CD4-positive, alpha-beta T cell treated with Interleukin-6 for 4 hours (primary cell): ENCODE results near the gene SLPI.

Experiments used
- DNase-seq: peaks from one replicate; pipeline ENCODE4 v3.0.0-alpha.2; 2020; ENCODE audit warnings: mixed read lengths

Gene SLPI, protein sequence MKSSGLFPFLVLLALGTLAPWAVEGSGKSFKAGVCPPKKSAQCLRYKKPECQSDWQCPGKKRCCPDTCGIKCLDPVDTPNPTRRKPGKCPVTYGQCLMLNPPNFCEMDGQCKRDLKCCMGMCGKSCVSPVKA

DNA sequence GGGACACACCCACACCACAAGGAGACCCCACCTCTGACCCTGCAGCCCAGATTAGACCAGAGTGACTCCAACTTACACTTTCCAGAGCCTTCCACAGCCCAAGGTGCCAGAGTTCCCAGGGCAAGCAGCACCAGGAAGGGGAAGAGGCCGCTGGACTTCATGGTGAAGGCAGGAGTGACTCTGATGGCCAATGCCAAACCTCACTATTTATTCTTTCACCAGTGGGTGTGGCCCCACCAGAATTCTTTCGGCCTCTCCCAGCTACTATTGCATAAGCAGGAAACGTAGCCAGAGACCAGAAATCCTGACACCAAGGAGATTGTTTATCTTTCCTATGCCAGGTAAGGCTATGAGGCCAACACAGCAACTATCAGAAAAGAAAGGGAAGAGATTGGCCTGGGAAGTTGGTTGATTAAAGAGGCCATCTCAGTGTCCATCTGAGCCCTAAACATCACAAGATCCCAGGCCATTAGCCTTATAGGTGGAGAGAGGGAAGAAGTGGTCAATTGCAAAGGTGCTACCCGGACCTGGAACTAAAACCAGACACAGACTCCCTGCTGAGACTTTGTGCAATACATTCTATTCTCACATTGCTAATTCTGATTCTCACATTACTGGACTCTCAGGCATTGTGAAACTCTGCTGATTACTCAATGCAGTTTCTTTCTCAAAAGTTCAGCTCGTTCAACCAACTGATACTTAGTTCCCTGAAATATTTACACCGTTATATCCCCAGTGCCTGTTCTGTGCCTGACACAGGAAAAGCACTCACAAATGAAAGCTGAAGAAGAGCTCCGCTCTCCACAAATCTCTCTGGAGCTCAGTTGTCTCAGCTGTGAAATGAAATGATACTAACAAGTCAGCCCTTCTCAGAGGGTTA lies at the start of gene SLPI:
TSS of gene SLPI (minus strand) at position 182 of the 880 bp plus-strand sequence. CDS start at position 161, 21 bp downstream.
- no peak for DNase-seq

DNA sequence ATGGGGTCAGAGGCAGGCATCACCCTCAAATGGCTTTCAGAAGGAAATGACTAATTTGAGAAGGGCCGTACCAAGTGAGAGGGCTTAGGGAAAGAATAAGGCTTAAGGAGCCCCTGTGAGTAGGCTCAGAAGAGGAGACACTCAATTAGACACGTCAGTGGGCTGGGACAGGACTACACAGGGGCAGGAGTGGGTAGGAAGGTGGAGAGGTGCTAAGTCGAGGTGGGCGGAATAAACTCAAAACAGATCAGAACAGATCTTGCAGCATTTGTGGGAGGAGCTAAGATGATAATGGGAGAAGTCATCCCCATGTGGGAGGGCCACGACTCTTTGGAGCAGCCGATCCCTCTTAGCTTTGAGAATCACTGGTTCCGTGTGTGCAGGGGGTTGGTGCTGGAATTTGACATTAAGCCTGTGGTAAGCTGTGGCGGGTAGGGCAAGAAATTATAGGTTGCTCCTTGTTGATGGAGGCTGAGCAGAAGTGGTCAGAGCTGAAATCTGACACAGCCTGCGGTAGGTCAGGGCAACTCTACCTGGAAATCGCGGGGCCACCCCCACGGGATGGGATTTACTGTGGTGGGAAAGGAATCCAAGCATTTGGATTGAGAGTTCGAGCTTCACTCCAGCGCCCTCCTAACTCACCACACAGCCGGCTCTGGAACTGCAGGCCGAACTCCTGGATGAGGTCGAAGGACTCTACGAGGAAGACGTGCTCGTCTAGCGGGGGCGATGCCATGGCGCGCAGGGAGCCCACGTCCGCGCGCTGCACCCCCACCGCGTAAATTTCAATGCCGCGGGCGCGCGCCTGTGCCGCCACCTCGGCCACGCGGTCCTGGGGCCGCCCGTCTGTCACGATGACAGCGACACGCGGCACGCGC lies 49.5 kb upstream of the SLPI start:
- no peak for DNase-seq

DNA sequence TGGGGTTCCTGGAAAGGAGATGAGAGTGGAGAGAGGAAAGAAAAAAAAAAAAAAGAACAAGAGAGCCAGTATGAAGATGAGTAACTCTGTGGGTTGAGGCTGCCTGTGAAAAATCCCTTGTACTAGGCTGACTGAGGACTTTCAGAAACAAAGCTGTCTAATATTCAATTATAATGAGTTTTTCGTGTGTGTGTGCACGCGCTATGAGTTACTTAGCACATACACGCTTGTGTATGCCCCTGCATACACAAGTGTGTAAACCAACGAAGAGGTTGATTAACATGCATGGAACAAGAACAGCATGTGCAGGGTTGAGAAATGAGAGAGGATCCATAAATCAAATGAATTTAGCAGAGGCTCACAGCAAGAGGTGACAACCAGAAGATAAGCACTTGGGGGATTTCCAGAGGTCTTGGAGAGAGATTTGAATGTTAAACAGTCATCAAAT lies 47.5 kb upstream of the SLPI start:
- DNase-seq, result no peak

DNA sequence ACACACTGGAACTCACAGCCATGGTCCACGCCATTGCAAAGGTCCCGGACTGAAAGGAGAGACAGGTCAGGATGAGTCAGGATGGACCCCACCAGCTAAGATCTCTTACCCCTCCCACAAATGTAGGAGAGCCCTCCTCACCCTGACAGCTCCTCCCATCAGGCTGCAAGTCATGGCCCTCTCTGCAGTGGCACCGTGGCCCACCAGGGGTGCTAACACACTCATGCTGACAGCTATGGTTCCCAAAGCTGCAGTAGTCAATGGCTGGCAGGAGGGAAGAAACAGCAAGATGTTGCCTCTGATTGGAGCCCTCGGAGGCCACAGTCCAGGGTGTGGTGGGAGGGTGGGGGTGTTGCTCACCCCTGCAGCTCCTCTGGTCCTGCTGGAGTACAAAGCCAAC lies 46.6 kb upstream of the SLPI start:
- DNase-seq, result no peak

DNA sequence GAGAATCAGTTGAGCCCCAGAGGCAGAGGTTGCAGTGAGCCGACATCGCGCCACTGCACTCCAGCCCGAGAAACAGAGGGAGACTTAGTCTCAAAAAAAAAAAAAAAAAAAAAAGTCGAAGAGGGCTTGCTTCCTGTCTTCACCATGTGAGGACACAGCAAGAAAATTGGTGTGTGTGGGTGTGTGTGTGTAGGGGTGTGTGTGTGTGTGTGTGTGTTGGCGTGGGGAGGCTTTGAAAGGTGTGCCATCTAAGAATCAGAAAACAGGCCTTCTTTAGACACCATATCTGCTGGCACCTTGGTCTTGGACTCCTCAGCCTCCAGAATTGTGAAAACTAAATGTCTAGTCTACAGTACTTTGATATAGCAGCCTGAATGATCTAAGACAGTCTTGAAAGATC lies 45.4 kb upstream of the SLPI start:
- no peak for DNase-seq

DNA sequence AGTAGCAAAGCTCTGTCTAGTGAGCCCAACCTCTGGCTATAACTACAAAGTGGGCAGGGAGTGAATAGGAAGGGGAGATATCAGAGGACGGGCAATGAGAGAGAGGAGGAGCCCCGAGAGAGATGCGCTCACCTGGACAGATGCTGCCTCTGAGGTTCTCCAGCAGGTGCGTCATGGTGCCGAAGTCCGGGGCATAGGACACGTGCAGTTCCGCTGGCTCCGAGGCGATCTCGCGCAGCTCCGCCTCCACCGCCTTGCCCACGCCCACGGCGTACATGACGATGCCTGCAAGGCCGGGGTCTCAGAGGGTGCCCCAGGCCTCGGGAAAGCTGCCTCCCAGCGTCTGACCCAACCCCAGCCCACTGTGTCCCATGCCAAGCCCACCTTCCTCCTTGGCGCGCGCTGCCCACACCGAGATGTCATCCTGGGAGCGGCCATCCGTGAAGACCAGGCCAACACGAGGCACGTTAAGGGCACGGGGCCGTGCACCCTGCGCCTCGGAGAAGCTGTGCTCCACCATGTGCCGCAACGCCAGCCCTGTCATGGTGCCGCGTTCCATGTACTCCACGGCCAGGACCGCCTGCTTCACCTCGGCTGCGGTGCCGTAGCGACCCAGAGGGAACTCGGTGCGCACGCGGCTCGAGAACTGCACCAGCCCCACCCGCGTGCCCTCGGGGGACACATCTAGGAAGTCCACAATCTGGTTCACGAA lies 43.6 kb upstream of the SLPI start:
- no peak for DNase-seq

DNA sequence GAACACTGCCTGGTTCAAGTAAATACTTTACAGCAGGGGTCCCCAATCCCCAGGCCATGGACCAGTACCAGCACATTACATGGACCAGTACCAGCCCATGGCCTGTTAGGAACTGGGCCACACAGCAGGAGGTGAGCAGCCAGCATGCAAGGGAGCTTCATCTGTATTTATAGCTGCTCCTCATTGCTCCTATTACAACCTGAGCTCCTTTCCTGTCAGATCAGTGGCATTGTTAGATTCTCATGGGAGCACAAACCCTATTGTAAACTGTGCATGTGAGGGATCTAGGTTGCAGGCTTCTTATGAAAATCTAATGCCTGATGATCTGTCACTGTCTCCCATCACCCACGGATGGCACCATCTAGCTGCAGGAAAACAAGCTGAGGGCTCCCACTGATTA lies 40.3 kb upstream of the SLPI start:
- DNase-seq, result no peak

DNA sequence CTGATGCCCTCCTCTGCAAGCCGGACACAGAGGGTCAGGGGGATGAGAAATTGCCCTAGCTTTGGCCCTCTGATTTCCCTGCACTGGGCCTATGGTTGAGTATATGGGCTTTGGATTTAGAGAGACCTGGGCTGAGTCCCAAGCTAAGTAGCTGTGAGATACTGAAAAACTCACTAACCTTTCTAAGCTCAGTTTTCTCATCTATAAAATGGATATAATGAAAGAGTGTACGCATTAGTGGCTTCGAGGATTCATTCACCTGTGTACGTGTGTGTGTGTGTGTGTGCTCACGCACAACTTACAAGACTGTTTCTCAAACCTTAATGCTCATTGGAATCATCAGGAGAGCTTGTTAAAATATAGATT lies 39.6 kb upstream of the SLPI start:
- DNase-seq, result no peak

DNA sequence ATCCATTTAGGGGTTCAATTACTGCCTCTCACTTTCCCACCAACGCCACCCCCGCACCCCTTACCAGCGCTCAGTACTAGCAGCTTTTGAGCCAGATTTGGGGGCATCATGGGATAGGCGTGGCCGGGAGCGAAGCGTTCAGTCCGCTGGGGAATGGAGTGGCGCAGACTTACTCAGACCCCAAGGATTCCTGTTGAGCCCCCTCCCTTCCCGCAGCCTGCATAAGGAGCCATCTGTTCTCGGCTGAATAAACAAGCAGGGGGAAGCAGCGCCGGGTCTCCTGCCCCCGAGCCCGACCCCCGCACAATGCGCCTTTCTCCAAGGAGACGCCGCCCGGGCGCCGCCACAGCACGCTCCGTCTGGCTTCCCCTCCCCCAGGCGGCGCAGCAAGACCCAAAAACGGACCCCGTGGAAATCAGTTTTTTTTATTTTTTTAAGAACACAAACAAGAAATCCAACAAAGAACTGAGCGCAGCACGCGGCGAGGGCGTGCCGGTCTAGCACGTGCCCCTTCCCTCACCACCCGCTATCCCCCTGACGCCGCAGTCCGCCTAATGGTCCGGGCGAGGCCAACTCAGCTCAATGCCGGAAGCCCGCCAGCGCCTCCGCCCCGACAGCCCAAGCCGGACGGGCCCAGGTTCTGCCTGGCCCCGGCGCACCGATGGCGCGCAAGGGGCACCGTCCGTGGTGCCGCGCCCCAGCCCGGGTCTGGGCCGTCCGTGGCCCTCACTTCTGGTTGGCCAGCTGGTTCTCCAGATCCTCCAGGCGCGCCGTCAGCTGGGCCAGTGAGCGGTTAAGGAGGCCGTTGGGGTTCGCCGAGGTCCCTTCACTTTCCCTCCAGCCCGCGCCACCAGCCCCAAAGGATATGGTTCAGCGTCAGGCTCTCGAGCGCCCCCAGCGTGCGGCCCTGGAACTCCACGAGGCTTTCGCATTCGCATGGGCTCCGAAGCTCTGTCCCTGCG lies 39.0 kb upstream of the SLPI start:
- DNase-seq, result peak; percentile 80

DNA sequence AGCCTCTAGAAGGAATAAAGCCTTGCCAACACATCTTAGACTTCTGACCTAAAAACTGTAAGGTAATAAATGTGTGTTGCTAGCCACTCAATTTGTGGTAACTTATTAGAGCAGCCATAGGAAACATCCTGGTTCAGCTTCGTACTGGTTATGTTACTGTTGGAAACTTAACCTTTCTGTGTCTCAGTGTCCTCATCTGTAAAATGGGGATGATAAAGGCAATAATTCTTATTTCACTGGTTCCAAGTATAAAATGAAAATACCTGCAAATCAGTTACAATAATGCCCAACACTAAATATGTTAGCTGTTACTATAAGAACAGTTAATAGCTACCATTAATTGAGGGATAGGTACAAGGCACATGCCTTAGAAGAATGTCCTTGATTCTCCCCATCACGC lies 38.0 kb upstream of the SLPI start:
- DNase-seq, result no peak

DNA sequence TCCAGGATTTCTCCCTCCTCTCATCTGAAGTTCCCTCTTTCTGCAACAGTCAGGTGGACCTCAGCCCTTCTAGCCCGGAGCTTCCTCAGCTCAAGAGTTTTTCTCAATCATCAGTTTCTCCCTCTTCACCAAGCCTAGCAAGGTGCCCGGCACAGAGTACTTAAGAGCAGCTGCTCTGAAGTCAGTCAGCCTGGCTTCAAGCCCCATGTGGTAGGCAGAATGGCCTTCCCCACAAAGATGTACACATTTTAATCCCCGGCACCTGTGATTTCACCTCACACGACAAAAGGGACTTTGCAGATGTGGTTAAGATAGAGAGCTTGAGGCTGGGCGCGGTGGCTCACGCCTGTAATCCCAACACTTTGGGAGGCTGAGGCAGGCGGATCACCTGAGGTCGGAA lies 37.2 kb upstream of the SLPI start:
- DNase-seq, result no peak

DNA sequence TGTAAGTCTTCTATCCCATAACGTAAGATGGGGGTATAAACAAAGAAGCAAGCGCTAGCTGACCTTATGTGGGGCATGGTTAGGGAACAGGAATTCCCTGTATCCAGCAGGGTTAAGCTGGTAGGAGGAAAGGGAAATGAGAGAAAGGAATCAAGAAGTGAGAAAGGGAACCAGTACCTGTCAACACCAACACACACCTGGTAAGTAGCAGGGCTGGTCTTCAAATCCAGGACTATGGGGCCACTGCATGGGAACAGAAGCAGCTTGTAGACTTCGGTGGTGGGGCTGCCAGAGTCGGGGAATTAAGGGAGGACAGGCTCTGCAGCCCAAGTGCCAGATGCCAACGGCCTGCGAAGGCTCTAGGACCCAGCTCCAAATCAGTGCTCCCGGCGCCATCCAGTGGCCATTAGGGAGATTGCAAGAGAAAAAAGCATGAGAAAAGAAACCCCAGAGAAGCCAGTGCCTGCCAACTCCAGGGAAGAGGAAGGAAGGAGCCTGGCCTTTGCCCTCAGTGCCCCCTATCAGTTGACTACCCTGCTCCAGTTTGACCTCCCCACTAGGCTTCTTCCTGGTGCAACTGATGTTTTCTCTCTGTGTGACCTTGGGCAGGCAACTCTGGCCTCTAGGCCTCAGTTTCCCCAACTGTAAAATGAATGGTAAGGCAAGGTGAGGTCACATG lies 36.5 kb upstream of the SLPI start:
- DNase-seq, result peak; percentile 69

DNA sequence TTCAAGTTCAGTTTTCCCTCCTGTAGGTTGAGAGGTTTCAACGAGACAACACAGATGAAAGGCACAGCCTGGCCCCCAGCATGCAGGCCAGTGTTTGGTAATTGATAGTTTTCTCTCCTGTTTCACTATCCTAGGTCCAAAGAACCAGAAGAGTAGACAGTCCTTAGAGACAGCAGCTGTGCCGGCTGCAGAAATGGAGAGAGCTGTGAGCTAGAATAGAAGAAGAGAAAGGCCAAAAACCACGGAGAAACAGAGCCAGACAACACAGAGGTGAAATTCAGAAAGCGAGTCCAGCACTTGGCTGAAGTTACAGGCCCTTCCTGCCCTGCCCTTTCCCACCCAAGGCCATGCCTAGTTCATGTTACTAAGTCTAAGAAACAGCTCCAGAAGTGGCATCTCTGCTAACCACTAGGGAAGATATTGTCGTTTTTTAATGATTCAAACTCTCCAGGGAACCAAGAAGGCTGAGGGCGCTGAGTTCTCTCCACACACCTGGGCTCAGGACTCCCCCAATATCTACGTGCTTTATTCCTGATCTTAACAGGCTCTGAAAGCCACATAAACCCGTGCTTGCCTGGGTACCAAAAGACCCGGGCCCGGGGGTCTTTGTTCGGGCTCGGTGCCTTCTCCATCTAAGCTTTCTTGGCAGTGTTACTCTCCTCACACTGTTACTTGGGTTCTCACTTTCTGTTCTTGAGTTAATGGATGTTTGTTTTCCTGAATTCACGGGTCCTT lies 35.7 kb upstream of the SLPI start:
- DNase-seq, result no peak

DNA sequence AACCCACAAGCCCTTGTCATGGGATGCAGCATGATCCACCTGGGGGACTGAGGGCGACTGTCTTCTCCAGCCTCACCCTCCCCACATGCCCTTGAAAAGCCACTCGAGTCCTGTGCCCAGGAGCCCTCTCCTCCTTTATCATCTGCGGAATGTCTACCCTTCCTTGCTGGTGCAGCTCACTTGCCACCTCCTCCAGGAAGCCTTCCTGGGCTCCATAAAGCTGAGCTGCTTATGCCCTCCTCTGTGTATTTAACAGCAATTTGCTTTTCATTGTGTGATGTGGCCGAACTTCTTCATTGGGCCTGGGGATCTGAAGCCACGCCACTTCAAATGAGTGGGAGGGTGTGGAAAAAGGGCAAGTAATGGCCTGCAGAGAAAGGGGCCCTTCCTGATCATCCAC lies 34.5 kb upstream of the SLPI start:
- no peak for DNase-seq

DNA sequence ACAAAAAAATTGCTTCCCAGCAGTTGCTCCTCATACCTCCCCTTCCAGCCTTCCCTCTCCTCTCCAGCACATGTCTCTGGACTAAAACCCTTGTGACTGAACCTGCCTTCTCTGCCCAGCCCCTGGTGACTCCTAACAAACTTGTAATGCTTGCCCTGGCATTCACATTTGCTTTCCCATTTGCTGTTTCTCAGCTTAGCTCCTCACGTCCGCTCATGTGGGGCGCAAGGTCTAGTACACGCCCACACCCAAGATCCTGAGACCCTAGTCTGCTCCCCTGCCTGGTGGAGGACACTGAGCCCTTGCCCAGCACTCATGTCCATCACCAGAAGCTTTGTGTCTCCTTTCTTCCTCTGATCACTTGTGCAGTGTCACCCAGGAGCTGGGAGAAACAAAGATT lies 34.0 kb upstream of the SLPI start:
- DNase-seq, result no peak

DNA sequence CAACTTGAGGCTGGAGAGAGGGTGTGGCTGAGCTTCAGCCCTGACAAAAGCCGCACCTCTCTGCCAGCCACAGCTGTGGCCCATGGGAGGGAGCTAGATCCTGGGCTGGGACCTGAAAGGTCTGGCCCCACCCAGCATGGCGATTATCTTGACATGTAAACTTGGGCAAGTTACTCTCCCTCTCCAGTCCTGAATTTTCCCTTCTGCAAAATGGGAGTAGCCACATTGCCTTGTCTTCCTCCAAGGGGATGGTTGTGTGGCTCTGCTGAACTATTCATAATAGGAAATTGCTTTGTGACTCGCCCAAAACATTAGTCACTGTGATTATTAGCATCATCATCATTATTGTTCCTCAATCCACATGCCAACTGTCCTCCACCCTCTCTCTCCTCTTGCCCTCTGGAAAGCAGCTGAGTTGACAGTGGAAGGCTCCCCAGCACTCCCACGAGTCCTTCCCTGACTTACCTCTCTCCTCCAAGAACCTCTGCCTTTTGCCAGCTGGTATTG lies 29.2 kb upstream of the SLPI start:
- DNase-seq, result no peak

DNA sequence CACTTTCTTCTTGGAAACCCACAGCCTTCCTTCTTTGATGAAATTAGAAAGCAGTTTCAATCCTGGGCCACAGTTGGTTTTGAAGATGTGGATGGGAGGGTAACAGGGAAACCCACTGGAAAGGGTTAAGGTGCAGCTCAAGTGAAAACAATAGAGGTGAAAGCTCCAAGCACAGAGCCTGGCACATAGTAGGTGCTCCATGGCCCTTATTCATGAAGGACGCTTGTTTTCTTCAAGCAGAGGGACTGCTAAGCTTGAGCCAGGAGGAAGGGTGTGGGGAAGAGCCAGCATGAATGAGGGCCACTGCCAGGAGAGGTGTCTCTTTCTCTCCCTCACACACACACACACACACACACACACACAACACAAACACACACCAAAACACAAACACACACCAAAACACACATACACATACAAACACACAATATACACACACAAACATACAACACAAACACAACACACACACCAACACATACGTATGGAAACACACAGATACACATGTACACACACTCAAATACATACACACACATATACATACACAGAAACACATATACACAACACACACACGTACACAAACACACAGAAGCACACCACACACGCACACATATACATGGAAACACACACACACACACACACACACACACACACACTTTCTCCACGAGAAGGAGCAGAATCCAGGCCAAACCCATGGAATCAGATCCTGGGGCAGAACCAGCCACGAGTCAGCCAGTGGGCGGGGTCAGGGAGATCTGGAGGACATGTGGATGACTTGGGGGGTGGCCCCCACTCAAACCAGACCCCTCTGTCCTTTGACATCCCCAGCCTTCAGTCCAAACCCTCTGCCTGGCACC lies 28.6 kb upstream of the SLPI start:
- no peak for DNase-seq

DNA sequence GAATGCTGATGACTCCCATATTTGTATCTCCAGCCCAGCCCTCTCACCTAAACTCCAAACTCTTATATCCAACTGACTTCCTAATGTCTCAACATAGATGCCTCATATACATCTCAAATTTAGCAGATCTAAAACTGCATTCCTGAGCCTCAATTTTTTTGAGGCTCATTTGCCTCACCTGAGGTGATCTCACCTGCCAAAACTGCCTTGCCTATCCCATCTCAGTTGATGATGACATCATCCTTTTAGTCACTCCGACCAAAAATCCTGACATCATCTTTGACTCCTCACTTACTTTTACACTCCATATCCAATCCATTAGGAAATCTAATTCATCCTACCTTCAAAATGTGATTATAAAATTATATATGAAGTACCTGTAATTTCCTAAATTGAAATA lies 25.6 kb upstream of the SLPI start:
- DNase-seq, result no peak

DNA sequence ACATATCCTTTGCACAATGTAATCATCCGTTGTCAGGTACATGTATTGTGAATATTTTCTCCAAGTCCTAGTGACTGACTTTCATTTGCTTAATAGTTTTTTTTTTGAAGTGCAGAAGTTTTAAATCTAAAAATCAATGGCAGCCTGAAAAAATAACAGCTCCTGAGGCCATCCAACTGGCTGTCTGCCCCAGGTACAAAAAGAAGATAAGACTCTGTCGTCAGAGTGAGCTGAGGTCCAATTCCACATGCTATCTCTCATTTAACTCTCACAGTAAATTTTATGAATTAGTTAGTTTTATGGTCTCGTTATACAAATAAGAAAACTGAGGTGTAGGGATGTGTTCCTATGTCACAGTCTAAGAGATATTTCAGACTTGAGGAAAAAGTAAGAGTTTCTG lies 21.0 kb upstream of the SLPI start:
- no peak for DNase-seq
